Activated CD4-positive, alpha-beta T cell treated with anti-CD3 and anti-CD28 coated beads, Interleukin-10, Interleukin-2, amounts not matched to agents 100 ng/mL and 50 ng/mL, durations not matched to agents 16 hours and 8 hours (primary cell): ENCODE data around the gene TOMM40L.

Source experiments
- DNase-seq: peaks from one replicate; pipeline ENCODE4 v3.0.0-alpha.2; 2020

TOMM40L gene

DNA sequence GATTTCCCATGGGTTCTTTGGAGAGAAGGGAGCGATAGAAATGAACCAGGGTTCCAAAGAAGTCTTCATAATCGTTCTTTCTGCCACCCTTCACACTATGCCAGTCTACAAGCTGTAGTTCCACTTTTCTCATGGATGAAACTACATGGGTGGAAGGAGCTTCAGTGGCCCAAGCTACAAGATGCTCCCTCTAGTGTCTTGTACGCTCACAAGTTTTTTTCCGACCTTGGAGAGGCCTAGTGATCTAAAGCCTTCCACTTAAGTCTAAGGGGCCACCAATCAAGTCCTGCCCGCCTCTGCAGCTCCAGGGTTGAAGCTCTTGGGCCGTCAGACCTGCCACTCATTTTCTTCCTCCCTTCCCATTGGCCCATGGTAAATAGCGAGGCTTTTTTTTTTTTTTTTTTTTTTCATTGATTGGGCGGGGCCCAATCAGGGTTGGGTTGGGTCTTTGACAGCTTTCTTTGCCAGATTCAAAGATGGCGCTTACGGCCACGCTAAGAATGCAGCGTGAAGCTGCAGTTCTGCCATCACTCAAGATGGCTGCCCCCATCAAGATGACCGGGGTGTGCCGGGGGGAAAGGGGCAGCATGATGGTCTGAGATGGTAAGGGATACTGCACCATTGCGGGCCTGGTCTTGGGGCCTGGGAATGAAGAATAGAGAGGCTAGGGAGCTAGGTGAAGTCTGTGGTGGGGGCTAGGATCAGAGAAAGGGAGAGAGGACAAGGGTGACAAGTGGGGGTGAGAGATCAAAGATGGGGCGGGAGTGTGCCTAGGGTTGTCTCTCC, at the start of gene TOMM40L:
Gene TOMM40L, plus strand, starts transcription at position 527 of the 786 bp plus-strand sequence. CDS start 430 bp downstream, outside the sequence.
- DNase-seq: peak; percentile 97

DNA sequence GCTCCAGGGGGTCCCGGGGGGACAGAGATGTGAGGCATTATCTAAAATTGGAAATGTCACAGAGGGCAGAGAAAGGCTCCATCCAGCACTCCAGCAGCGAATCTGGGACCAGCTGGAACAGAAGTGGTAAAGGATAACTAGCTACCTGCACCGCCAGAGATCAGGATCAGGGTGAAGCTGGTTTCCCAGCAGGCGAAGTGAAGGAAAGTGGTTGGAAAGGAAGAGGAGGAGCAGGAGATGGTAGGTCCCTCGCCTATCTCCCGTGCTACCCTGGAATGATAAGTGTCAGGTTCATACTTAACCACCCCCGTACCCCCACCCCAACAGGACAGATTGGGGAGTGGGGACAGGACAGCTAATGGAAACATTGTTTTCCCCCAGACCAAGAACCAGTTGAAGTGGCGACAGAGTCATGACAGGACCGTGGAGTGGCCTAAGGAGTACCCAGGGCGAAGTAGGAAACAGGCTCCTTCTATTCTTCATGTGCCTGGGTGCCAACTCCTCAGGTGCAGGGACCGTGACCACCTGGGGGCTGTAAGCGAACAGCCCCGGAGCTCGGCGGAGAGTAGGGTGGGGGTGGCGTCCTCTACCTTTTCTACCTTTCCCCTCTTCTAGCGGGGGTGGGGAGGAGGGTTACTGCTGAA, 49.3 kb upstream of the TOMM40L start:
- DNase-seq: no peak

DNA sequence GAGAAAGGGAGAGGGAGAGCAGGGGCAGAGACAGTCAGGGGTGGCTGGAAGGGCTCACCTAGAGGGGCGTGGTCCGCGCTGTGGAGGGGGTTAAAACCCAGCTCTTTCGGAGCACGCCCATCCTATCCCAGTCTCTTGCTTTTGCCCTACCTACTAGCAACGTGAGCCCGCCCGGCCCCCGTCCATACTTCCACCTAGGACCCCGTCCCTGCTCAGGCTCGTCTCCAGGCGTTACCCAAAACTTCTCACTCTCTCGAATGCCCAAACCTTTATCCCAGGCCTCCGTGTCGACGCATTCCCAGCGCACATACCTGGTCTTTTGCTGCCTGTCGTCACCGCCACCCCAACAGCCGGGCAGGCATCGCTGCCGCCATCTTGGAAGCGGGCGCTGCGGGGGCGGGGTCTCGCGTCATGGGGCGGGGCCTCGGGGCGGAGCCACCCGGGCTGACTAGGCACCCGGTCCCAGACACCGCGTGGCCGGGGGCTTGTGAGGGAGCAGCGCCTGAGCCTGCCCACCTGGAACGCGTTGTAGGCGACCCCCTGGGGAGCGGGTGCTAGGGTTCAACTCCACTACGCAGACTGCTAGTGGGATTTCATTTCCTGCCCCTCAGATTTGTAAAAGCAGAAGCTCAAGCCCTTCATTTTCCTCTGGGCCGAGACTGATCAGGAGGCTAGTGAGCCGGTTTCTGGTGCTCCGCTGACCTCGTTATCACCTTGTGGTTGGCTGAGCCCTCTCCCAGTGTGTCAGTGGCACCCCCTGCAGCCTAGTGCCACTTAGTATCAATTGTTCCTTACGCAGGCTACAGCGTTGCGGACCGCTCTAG, 48.5 kb upstream of the TOMM40L start, which contains the start of gene B4GALT3:
Gene B4GALT3, minus strand, starts transcription at position 396 of the 824 bp plus-strand sequence. CDS start 1,447 bp downstream, outside the sequence.
- DNase-seq: peak; percentile 94

DNA sequence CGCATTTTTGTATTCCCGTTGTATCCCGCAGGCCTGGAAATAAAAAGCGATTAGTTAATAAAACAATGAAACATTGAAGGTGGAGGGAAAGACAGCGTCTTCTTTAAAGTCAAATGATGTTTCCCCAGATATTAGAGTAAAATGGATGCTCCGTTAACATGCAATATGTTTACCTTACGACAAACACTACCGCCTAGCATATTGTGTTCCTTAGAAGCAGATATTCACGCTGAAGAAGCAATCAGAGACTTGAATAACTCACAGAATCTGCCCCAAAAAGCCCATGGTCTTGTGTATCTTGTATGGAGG, 48.0 kb upstream of the TOMM40L start:
- DNase-seq: no peak

DNA sequence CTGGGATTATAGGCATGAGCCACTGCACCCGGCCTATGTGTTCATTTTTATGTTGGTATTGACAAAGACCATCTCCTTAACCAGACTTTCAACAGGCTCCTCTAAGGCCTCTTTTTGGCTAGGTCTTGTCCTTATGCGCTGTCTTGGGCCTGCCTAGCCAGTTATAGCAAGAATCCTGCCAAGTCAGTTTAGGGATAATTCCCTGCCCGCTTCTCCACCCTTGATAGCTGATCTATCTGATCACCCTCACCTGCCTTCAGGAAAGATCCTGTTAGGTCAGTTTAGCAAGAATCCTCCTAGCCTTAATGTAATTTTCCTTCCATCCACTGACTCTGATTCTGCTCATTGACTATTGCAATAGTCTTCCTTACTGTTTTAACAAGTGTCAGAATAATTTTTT, 46.2 kb upstream of the TOMM40L start:
- DNase-seq: no peak

DNA sequence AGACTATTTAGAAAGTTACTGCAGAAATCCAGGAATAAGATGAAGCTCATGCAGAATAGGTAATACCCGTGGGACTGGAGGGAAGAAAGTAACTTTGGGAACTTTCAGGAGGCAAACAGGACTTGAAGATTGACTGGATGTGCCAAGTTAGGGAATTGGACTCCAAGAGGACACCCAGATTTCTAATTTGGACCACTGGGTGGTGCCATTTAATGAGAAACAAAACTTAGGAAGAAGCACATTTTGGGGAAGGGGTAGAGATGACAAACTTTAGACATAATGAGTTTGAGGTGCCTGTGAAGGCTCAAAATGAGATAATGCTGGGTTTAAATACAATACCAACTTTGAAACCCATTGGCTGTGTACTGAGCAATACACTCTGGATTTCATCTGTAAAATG, 45.2 kb upstream of the TOMM40L start:
- peak; percentile 42 for DNase-seq

DNA sequence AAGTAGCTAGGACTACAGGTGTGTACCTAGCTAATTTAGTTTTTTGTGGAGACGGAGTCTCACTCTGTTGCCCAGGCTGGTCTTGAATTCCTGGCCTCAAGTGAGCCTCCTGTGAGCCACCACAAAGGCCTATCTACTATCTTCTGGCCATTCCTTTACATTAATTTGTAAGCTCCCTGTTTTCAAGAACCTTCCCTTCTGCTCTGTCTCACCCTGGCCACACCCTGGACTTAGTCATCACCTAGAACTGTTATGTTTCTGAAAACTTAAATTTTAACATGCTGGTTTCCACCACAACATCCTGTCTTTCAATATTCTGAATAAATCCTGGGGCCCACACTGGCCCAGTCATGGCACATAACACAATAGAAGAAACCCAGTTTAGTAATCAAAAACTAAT, 43.6 kb upstream of the TOMM40L start:
- DNase-seq: peak; percentile 91

DNA sequence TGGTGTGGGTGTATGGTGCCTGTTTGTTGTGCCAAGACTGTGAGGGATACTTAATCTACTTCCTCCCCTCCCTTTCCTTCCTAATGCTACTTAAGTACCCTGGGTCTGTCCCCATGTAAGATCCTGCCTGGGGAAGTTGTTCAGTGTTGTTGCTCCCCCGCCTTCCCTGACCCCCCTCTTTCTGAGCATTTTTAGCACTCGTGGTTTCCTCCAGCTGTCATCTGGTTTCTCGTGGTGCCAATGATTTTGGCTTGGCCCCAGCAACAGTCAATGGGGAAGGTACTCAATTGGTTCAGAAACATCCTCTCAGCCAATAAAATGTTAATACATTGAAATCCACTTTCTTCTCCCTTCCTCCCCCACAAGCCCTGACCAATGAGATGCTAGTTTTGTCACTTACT, 40.6 kb upstream of the TOMM40L start:
- DNase-seq: peak; percentile 89

DNA sequence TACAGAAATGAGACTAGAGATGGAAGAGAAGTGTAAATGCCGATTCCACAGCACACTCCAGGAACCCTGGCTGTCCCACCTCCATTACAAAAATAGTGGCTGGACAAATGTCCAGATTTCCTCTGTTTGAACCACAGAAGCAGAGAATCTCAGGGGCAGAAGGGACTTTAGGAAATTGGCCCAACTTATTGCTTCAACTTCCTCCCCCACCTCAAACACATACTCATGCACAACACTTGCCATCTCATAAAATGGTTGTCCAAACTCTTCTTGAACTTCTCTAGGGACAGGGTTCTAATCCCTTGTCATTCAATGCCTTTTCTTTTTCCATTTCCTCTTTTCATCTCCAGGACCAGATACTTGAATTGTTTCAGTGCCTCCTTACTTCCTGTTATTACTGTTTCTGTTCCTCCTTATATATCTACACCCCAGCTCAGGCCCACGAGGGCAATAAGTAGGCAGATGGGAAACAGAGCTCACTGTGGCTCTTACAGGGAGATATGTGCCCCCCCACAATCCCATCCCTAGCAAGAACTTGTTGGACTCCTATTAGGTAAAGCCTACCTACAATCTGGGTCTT, 40.0 kb upstream of the TOMM40L start:
- DNase-seq: no peak

DNA sequence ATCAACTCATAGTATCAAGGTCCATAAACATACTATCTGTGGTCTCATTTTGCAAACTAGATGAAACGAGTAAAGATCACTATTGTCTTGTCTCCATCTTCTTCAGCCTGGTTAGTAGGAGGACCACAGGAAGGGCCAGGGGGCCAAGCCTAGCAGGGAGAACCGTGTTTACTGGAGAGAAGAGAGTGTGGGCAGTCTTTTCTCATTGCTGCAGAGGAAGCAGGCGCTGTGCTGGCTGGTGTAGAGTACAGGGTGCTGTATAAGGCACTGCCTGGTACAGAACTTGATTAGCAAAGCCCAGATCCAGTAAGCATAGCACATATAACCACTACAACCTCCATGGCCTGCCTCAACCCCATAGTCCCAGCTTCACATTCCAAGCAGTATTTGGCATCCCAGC, 38.5 kb upstream of the TOMM40L start:
- no peak for DNase-seq

DNA sequence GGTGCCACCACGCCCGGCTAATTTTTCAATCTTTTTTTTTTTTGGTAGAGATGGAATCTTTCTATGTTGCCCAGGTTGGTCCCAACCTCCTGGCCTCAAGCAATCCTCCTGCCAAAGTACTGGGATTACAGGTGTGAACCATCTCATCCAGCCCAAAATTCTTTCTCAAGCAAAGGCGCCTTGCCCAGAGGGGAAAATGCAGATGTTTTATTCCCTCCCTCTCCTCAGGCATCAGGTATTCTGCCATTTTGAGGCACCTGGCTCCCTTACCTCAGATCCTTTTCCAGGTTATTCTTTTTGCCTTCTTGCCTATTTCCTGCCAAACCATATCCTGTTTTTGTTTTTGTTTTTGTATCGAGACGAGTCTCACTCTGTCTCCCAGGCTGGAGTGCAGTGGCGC, 37.5 kb upstream of the TOMM40L start:
- no peak for DNase-seq

DNA sequence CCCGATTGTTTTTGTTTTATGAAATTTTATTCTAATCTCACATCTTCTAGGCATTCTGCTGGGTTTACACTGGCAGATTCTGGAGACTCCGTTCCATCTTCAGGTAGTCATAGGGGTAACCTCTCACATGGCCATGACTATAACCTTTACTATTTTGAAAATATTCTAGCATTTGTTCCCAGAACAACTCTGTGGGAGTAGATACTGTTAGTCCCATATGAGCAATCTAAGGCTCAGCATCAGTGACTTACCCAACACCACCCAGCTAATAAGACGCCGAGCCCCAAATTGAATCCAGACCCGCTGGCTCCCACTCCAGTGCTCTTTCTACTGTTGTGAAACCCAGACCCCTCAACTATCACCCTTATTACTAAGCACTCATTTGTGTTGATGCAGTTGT, 36.8 kb upstream of the TOMM40L start:
- no peak for DNase-seq

DNA sequence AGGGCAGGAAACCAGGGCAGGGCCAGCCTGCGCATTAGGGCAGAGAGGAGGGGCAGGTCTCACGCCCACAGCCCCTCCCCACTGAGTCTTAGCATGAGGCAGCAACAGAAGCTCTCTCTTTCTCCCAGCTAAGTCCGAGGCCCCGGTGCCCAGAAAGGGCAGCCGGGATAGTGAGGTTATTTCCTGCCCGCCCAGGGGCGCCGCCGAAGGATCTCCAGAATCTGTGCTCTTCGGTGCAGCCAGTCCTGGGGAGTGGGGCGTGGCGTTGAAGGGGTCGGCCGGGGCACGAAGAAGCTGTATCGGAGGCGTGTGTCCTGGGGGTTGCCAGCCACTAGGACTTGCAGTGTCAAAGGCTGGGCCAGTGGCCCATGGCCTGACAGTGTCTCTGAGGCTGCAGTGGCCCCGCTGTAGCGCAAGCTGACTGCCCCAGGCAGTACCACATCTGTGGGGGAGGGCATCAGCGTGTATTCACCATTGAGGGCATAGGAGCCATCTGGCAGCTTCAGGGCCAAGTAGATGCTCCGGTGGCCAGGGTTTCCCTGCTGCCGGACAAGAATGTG, 34.8 kb upstream of the TOMM40L start:
- no peak for DNase-seq

DNA sequence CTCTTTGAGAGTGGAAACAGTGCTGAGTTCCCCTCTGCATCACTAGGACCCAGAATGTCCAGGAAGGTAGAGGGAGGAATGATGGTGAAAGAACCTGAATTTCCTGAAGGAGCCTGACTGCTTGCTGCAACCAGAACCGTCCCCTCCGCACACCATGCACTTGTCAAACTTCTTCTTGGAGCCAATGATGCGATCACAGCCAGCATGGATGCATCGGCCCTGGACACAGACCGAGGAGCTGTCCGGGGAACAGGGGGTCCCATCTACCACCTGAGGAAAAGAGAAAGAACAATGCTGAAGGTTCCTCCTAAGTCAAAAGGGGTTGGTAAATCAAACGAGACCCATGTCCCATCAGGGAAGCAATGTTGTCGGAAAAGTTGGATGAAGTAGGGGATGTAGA, 33.9 kb upstream of the TOMM40L start:
- DNase-seq: no peak

DNA sequence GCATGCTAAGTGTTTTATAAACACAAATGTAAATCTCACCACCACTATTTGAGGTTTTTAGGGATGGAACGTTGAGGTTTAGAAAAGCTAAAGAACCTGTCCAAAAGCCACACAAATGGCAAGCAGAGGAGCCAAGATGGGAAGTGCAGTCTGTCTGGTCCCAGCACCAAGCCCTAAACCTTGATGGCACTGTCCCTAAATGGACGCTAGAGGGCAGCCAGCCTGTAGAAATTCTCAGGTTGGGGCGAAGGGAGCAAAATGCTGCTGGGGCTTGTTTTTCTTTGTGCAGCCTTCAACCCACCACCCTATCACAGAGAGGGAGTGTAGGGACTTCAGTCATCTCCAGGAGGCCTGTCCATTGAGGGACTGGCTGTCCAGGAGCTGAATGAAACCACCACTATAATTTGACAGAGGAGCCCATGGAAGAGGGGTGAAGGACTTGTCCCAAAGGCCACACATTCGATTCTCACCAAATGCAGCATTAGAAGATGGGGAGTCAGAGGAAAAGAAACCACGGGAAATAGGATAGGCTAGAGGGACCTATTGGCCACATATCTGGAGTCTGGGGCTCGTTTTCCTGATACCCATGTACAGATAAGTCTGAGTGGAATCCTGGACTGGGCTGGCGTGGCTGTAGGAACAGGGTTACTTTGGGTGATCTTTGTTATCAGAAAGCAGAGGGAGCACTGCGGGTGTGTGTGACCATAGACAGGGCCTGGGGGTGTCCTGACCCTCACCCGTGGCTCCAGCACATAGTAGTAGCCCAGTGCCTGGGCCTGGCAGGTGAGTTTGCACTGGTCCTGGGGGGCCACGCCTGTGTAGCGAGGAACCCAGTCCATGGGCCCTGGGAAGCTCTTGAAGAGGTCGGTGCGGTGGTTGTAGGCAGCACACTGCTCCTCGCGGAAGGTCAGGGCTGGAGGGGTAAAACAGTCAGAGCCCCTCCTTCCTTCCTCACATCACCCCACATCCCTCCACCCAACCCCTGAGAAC, 33.1 kb upstream of the TOMM40L start:
- DNase-seq: peak; percentile 81

DNA sequence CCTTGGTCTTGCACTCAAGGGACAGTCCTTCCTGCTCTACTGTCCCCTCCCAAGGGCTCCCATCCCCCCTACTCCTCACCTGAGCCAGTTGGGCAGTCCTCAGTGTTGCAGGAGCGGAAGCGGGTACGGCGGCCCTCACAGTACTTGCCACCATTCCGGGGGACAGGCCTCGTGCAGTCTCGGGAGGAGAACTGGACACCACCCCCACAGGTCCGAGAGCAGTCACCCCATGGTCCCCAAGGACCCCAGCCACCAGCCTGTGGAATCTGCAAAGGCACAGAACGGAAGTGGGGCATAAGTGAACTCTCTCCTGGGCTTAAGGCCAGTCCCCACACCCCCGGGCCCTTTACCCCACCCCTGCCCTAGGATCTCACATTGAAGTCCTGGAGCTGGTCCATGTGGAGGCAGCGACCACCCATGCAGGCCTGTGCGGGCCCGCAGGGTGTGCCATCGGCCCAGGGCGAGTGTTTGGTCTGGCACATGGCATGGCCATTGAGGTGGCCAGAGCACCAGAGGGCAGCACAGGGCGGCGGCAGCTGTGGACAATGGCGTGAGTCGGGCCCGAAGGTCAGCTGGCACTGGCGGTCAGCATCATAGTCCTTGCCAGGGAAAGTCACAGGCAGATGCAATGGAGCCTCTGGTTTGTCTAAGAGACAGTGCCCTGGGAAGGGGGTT, 32.2 kb upstream of the TOMM40L start:
- no peak for DNase-seq

DNA sequence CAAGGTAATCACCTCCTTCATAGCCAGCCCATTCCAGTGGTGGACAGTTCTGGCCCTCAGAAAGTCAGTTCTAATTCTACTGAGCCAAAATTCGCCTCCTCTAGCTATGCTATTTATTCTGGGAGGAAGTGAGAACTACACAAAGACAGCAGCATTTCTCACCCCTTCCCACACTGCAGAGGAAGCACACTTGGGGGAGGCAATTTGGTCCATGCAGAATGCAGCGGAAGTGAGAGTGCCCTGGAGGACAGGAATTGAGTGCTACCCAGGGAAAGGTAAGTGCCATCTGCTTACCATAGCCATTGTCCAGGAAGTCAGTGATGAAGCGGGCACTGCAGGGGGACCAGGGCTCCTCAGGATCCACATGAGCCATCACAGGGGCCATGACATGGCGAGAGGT, 30.7 kb upstream of the TOMM40L start:
- no peak for DNase-seq

DNA sequence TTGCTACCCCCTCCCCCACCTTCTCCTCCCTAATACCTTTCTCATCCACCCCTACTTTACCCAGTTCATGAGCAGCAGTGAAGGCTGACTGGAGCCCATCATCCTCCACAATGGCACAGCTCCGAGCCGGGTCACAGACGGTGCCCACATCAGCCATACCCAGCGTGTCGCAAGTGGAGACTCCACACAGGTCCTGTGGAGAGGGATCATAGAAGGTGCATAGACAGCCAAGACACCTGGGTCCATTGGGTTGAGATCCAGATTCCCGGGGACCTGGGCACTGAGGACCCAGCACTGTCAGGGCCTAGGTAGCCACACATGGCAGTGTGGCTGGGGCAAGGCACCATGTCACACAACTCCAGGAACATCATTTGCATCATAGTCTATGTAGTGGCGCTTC, 29.7 kb upstream of the TOMM40L start:
- no peak for DNase-seq

DNA sequence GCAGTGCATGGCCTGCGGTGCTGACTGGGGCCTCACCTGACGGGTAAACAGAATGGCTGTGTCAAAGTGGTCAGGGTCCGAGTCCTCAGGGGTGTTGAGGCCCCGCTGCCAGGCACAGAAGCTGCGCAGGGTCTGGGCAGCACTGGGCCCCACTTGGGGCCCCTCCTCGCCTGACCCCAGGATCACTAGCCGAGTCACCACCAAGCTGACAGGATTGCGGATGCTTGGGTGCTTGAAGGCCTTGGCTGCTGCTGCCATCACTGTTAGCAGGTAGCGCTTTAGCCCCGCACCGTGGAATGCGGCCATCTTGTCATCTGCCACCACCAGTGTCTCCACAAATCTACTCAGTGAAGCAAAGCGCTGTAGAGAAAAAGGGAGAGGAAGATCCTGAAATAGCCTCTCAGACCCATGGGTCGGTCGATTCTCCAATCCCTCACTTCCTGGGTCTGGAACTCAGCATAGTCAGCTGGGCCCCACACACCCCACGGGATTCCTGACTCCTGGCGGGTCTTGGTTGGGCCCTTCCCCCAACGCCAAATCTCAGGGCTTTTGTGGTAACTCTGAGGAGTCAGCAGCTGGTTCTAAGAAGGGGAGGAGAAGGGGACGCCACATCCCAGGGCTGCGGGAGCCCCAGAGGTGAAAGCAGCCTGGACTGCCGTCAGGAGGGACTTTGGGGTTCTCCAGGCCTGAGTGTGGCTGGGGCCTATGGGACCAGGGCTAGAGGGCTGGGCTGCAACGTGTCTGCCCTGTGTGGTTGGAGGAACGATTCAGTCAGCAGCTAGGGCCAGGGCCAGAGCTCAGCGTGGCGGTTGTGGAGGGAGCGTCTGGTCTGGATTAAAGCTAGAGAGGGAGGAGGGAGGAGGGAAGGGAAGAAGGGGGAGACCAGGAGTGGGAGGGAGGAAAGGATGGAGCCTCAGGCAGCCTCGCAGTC, 29.1 kb upstream of the TOMM40L start:
- no peak for DNase-seq
